DMS153 treated with DMSO at 0.1 percent for 48 hours (cell line): ENCODE results near the gene CYBRD1.

Experiments used
- DNase-seq: peaks from one replicate; lab custom pipeline; 2025; ENCODE audit not compliant: unreplicated experiment; lab: John Stamatoyannopoulos, UW

The CYBRD1 gene

DNA sequence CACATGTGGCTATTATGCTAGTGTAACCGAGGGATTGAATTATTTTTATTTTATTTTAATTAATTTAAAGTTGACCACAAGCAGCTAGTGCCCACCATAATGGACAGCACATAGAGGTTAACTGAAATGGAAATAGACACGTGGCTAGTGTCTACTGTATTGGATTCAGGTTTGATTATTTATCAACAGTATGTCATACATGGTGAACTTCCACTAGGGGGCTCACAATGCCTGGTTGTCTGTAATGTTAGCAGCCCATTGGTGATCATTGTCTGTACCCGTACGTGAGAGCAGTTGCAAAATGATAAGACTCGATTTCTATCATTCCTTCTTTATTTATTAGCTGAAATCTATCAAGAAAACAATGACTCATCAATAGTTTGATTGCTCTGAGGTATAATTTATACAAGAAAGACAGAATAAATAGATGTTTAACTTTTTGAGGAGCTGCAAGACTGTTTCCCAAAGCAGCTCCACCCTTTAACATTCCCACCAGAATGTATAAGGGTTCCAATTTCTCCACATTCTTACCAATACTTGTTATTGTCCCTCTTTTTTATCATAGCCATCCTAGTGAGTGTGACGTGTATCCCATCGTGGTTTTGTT is 76.5 kb downstream of the CYBRD1 start:
- peak; percentile 37 for DNase-seq

DNA sequence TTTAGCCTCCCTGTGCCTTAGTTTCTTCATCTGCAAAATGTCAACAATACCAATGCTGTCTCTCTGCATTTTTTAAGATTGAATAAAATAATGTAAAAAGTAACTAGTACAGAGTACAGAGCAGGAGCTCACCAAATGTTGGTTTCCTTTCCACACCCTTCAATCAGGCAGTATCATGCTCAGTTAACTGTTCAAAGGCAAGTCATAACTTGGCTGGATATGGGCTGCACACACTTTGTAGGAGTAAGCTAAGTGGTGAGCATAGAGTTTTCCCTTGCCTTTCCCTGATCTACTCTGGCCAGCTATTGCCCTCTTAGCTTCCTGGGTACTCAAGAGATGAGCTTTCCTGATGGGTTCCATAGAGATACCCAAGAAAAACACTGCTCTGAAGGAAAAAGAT is 77.9 kb downstream of the CYBRD1 start:
- no peak for DNase-seq

DNA sequence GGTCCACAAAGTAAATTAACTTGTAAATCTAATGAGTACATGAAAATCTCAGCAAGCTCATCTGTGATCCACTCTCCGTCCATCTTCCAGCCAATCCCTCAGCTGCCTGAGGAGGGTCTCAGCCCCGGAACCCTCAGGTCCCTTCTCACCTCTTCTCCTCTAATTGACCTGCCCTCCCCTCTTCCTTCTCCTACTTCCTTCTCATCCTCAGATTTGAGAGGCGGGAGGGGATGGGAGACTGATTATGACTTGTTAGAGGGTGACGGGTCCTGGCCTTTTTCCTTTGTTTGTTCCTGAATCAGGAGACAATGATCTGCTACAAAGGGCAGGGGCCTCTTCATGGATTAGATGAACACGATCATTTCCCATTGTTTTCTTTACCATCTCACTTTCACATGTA is 80.1 kb downstream of the CYBRD1 start:
- DNase-seq: no peak
